Measurements from ENCODE around the gene CDH11.

- TF ChIP-seq POLR2A (IDR thresholded peaks at IDR 0.05) (no peak), CTCF (IDR thresholded peaks at IDR 0.05) (no peak)
Observed at GRCh38 chr16:65016754-65017153, 105.1 kb downstream of the CDH11 start.

Data from vagina (tissue), 2 donors.